HG02885 (cell line): Measurements from ENCODE around the gene TMCC2.

ENCODE experiments used
- ATAC-seq: cut with Tn5 transposase; IDR thresholded peaks from one replicate; pipeline ENCODE4 v1.9.1; 2021; ENCODE audit warnings: mild to moderate bottlenecking; ENCODE audit not compliant: unreplicated experiment, poor library complexity

The TMCC2 gene

GRCh38 chr1:205318231-205318991 is 90.7 kb downstream of the TMCC2 start:
- ATAC-seq = no peak

GRCh38 chr1:205319081-205320018 is 91.6 kb downstream of the TMCC2 start:
- ATAC-seq = no peak

GRCh38 chr1:205321162-205321958 is 93.6 kb downstream of the TMCC2 start, which contains the start of gene NUAK2:
Gene NUAK2, minus strand, starts transcription at chr1:205321745. Its CDS starts 117 bp downstream, at chr1:205321628.
- peak; percentile 66 for ATAC-seq

GRCh38 chr1:205321959-205322283 is 94.2 kb downstream of the TMCC2 start:
- ATAC-seq = no peak
